ENCODE measurements around the gene DPY30.

DNA sequence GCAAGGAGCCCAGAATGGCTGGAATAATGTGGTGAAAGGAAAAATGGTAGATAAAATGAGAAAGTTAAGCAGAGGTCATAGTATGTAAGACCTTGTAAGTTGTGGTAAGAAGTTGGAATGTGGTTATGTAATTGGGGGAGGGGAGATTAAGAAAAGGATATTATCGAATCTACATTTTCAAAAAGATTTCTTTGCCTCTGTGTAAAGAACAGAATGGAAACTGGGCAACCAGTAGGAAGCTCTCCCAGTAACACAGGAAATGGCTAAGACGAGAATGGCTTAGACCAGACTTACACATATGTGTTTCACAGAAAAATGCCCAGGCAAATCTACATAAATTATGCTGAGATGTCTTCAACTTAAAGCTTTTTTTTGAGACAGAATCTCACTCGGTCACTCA is 42.0 kb downstream of the DPY30 start:
- no peak for TF ChIP-seq POLR2A (IDR thresholded peaks at IDR 0.05)
- TF ChIP-seq CTCF (IDR thresholded peaks at IDR 0.05): no peak

Measured in body of pancreas (tissue), 4 donors.